ENCODE data around the gene CEACAM5.
A peak's percentile ranks its signal among the peaks of the same experiment; 100 is the strongest.
"Not testable (repeated sequence)": the region's sequence is repeated elsewhere in the genome, so short reads cannot be mapped to it uniquely, and the experiment has no call there.

Gene CEACAM5

DNA sequence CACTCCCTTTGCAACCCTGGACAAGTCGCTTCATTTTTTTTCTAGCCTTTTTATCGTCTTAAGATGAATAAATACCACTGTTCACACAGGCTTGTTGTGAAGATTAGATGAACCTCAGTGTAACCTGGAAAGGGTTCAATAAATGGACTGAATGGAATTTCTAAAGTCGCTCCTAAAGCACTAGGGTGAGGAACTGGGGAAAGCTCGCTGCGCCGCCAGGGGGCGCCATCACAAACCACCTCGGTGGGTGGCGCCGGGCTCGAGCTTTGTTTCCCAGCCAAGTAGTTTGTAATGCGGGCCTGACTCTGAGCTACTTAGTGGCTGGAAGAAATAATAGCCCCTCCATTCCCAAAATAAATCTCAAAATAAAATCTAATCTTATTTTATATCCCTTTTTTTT is 44.7 kb downstream of the CEACAM5 start:
- H3K27ac ChIP-seq: no peak overlapping the region
- peak; percentile 85 for TF ChIP-seq CTCF (IDR thresholded peaks at IDR 0.05)
- TF ChIP-seq ZFX (IDR thresholded peaks at IDR 0.05; ENCODE audit: borderline replicate concordance): no peak

- no peak overlapping the region for H3K27ac ChIP-seq
- TF ChIP-seq ZFX (IDR thresholded peaks at IDR 0.05; ENCODE audit: borderline replicate concordance): no peak
- TF ChIP-seq CTCF (IDR thresholded peaks at IDR 0.05): peak; percentile 73
Observed at GRCh38 chr19:41753936-41754529, 45.6 kb downstream of the CEACAM5 start.

GRCh38 chr19:41755328-41755913 is 47.0 kb downstream of the CEACAM5 start, which contains the start of gene CEACAM6:
Gene CEACAM6, plus strand, starts transcription at chr19:41755530. Its CDS starts 109 bp downstream, at chr19:41755639.
- TF ChIP-seq ZFX (IDR thresholded peaks at IDR 0.05; ENCODE audit: borderline replicate concordance) (no peak), CTCF (IDR thresholded peaks at IDR 0.05) (no peak)
- H3K27ac ChIP-seq: no peak within 1 kb of the TSS

DNA sequence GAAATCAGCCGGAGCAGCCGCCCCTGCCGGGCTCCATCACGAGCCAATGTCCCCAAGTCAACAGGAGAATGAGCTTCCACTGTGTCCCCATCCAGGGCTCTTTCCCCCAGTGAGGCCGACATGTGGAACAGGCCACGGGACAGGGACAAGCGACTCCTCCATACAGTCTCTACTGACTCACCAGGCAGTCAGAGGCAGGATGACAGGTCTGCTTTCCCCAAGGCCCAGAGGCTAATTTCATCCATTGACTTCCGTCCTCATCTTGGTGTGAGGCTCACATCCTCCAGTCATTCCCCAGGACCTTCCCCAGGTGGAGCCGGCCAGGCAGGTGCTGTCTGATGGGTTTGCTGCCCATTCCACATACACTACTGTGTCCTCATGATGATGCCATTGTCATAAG is 50.4 kb downstream of the CEACAM5 start:
- no peak for TF ChIP-seq CTCF (IDR thresholded peaks at IDR 0.05)
- no peak for TF ChIP-seq ZFX (IDR thresholded peaks at IDR 0.05; ENCODE audit: borderline replicate concordance)
- no peak overlapping the region for H3K27ac ChIP-seq

DNA sequence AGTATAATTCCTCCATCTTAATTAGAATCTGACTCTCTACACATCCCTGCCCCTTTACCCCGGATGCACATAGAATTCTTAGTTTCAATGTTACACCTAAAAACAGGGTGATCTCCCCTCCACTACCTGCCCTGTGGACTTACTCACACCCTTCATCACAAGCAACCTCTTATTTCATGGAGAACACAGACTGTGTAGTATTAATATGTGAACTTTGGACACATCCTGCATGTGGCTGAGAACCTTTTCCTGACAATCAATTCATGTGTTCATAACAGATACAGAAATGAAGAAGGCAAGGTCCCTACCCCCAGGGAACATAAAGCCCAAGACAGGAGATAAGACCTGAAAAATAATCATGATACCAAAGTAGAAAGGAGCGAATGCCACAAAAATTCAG is 58.7 kb downstream of the CEACAM5 start:
- TF ChIP-seq ZFX (IDR thresholded peaks at IDR 0.05; ENCODE audit: borderline replicate concordance) (no peak), CTCF (IDR thresholded peaks at IDR 0.05) (no peak)
- H3K27ac ChIP-seq: no peak overlapping the region

- not testable (repeated sequence) for H3K27ac ChIP-seq
Observed at GRCh38 chr19:41768105-41768504, 59.7 kb downstream of the CEACAM5 start.

DNA sequence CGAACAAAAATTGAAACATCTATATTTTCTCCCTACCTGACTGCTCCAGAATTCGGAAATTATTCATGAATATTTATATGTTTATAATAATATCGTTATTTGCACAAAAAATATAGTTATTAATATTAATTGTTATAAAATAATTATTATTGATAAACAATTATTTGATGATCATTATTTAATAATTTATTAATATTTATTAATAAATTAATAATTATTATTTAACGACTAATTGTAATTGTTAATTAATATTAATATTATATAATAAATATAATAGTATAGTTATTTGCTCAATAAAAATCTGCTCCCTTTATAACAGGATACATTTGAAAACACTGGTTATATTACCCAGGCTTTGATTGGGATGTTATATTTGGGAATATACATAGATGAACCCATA is 61.2 kb downstream of the CEACAM5 start:
- H3K27ac ChIP-seq: no peak overlapping the region

More for the DNA sequence above, 61.2 kb downstream of the CEACAM5 start:
- TF ChIP-seq CTCF (IDR thresholded peaks at IDR 0.05) (no peak), ZFX (IDR thresholded peaks at IDR 0.05; ENCODE audit: borderline replicate concordance) (no peak)

Data from 22Rv1 (cell line).